COLO829 (cell line): ENCODE measurements around the gene DGCR8.
A peak's percentile ranks its signal among the peaks of the same experiment; 100 is the strongest.
"Not testable (repeated sequence)": the region's sequence is repeated elsewhere in the genome, so short reads cannot be mapped to it uniquely, and the experiment has no call there.

Source experiments
- DNase-seq: peaks from one replicate; pipeline ENCODE4 v3.0.0; 2012; ENCODE audit warnings: low spot score

Gene DGCR8

GRCh38 chr22:20066617-20067383, 13.2 kb upstream of the DGCR8 start:
- no peak for DNase-seq

GRCh38 chr22:20067384-20067682, 12.7 kb upstream of the DGCR8 start:
- not testable (repeated sequence) for DNase-seq

- DNase-seq, result no peak
Measured at GRCh38 chr22:20068640-20069039, 11.4 kb upstream of the DGCR8 start.

- DNase-seq, result no peak
Measured at GRCh38 chr22:20069331-20070042, 10.6 kb upstream of the DGCR8 start.

- DNase-seq, result no peak
Measured at GRCh38 chr22:20071524-20071972, 8.5 kb upstream of the DGCR8 start.

- no peak for DNase-seq
Measured at GRCh38 chr22:20076627-20077172, 3.3 kb upstream of the DGCR8 start.

GRCh38 chr22:20080445-20080775, 369 bp downstream of the DGCR8 start:
- DNase-seq, result peak; percentile 25

GRCh38 chr22:20080776-20081654, 974 bp downstream of the DGCR8 start:
- peak; percentile 28 for DNase-seq

GRCh38 chr22:20083157-20083890, 3.3 kb downstream of the DGCR8 start:
- DNase-seq, result no peak

GRCh38 chr22:20083891-20084546, 4.0 kb downstream of the DGCR8 start:
- no peak for DNase-seq

- no peak for DNase-seq
Measured at GRCh38 chr22:20084547-20085413, 4.7 kb downstream of the DGCR8 start.

- no peak for DNase-seq
Measured at GRCh38 chr22:20085651-20086050, 5.6 kb downstream of the DGCR8 start.

- no peak for DNase-seq
Measured at GRCh38 chr22:20086101-20086599, 6.1 kb downstream of the DGCR8 start.

- DNase-seq, result no peak
Measured at GRCh38 chr22:20086763-20087162, 6.7 kb downstream of the DGCR8 start.

- DNase-seq, result no peak
Measured at GRCh38 chr22:20087319-20088262, 7.5 kb downstream of the DGCR8 start.

GRCh38 chr22:20088263-20088648, 8.2 kb downstream of the DGCR8 start:
- DNase-seq, result no peak

- no peak for DNase-seq
Measured at GRCh38 chr22:20089226-20089976, 9.4 kb downstream of the DGCR8 start.
